DND-41 (cell line): ENCODE data around the gene RASSF7.

Source experiments
- CTCF ChIP-seq: IDR thresholded peaks from 2 replicates; pipeline ENCODE4 v1.5.1; 2012; ENCODE audit warnings: borderline replicate concordance, low read length, moderate library complexity, mild to moderate bottlenecking; ENCODE audit not compliant: poor library complexity, severe bottlenecking; ENCODE audit errors: extremely low read depth
- EZH2 ChIP-seq: IDR thresholded peaks from 3 replicates; pipeline ENCODE4 v1.6.1; 2012; ENCODE audit warnings: borderline replicate concordance, low read depth, mild to moderate bottlenecking, moderate library complexity, low read length, inconsistent platforms; ENCODE audit not compliant: severe bottlenecking

- TF ChIP-seq CTCF = peak; percentile 75
- TF ChIP-seq EZH2 = no peak
Observed at GRCh38 chr11:554428-555226, 6.1 kb upstream of the RASSF7 start.
